Neural progenitor cell (in vitro differentiated cells): ENCODE data around the gene ADNP2. TPM values are rescaled to one million over a fixed set of nuclear protein-coding genes. Genes with fewer than 3 reads are reported as not detected.
A peak's percentile ranks its signal among the peaks of the same experiment; 100 is the strongest.

Experiments used
- DNase-seq: peaks from one replicate; pipeline ENCODE4 v3.0.0-alpha.2; 2016; ENCODE audit warnings: low spot score
- H2AFZ ChIP-seq: fragments of 200-600 bp; sonication (generic); replicated peaks from 2 replicates; pipeline ENCODE4 v1.6.1; 2016; ENCODE audit warnings: antibody characterized with exemption
- H3F3A ChIP-seq: fragments of 200-600 bp; sonication (generic); 2 replicates; pipeline ENCODE4 v1.6.1; 2016; ENCODE audit warnings: antibody characterized with exemption, low read depth
- H3K27ac ChIP-seq: fragments of 200-600 bp; sonication (generic); 2 replicates; pipeline ENCODE4 v1.5.1; 2016; ENCODE audit warnings: mild to moderate bottlenecking
- H3K27me3 ChIP-seq: fragments of 200-600 bp; sonication (generic); 2 replicates; pipeline ENCODE4 v1.6.1; 2016; ENCODE audit warnings: mild to moderate bottlenecking, moderate library complexity
- H3K36me3 ChIP-seq: fragments of 200-600 bp; sonication (generic); 2 replicates; pipeline ENCODE4 v1.5.1; 2016
- H3K4me1 ChIP-seq: fragments of 200-600 bp; sonication (generic); 2 replicates; pipeline ENCODE4 v1.6.1; 2016; ENCODE audit warnings: mixed run types
- H3K4me2 ChIP-seq: fragments of 200-600 bp; sonication (generic); 2 replicates; pipeline ENCODE4 v1.6.1; 2016
- H3K4me3 ChIP-seq: fragments of 200-600 bp; sonication (generic); 2 replicates; pipeline ENCODE4 v1.5.1; 2016
- H3K79me2 ChIP-seq: fragments of 200-600 bp; sonication (generic); 2 replicates; pipeline ENCODE4 v1.6.1; 2016; ENCODE audit warnings: low read depth
- H3K9ac ChIP-seq: fragments of 200-600 bp; sonication (generic); 2 replicates; pipeline ENCODE4 v1.6.1; 2016
- H3K9me3 ChIP-seq: fragments of 200-600 bp; sonication (generic); 2 replicates; pipeline ENCODE4 v1.5.1; 2016; ENCODE audit warnings: low read depth
- H4K20me1 ChIP-seq: fragments of 200-600 bp; sonication (generic); 2 replicates; pipeline ENCODE4 v1.6.1; 2016; ENCODE audit warnings: low read depth
- H3K27ac Mint-ChIP-seq: 3 replicates; pipeline ENCODE4 v1.8.0; 2021; ENCODE audit warnings: mixed read lengths
- H3K27me3 Mint-ChIP-seq: 2 replicates; pipeline ENCODE4 v1.8.0; 2022; ENCODE audit warnings: low read depth, mild to moderate bottlenecking, inconsistent platforms, moderate library complexity, mixed read lengths; ENCODE audit not compliant: insufficient read depth
- H3K36me3 Mint-ChIP-seq: 3 replicates; pipeline ENCODE4 v1.8.0; 2021; ENCODE audit warnings: mixed read lengths
- H3K4me1 Mint-ChIP-seq: 3 replicates; pipeline ENCODE4 v1.8.0; 2021; ENCODE audit warnings: mixed read lengths
- H3K4me3 Mint-ChIP-seq: 3 replicates; pipeline ENCODE4 v1.8.0; 2021; ENCODE audit warnings: mild to moderate bottlenecking, moderate library complexity, mixed read lengths
- H3K9me3 Mint-ChIP-seq: 3 replicates; pipeline ENCODE4 v1.8.0; 2020; ENCODE audit warnings: mixed read lengths
- CTCF ChIP-seq: fragments of 200-600 bp; sonication (generic); IDR thresholded peaks from 2 replicates; pipeline ENCODE4 v1.5.1; 2017; ENCODE audit warnings: antibody characterized with exemption, mild to moderate bottlenecking
- EZH2 ChIP-seq: fragments of 200-600 bp; sonication (generic); IDR thresholded peaks from 2 replicates; pipeline ENCODE4 v1.6.1; 2017; ENCODE audit warnings: antibody characterized with exemption, mild to moderate bottlenecking, moderate library complexity
- EZH2phosphoT487 ChIP-seq: fragments of 200-600 bp; sonication (generic); IDR thresholded peaks from 2 replicates; pipeline ENCODE4 v1.6.1; 2017; ENCODE audit warnings: antibody characterized with exemption
- total RNA-seq: library from RNA; depleted of rRNA; stranded (reverse); fragments of >200 nt; gene quantifications from 2 replicates; pipeline ENCODE4 v1.2.3, GENCODE V29; 2015; ENCODE audit warnings: low replicate concordance

Gene ADNP2
- total RNA-seq, 1 donor from 2014 or later, result 72.4 TPM

- Histone ChIP-seq H3K36me3 (no peaks in the 10 kb centered on the region), H3F3A (no peaks in the 10 kb centered on the region), H3K27me3 (no peaks in the 10 kb centered on the region), H3K9ac (no peak overlapping the region), H4K20me1 (no peaks in the 10 kb centered on the region), H3K27ac (no peak overlapping the region), H3K4me1 (no peaks in the 10 kb centered on the region), H3K4me2 (no peak overlapping the region), H2AFZ (no peak overlapping the region), H3K4me3 (no peak overlapping the region), H3K79me2 (no peaks in the 10 kb centered on the region), H3K9me3 (no peaks in the 10 kb centered on the region)
- TF ChIP-seq CTCF (no peak), EZH2 (no peak), EZH2phosphoT487 (no peak)
- H3K27me3 Mint-ChIP-seq, result no peaks in the 10 kb centered on the region
- H3K36me3 Mint-ChIP-seq, result peaks cover 8% of the 10 kb centered on the region
- H3K9me3 Mint-ChIP-seq, result peaks cover 14% of the 10 kb centered on the region
- H3K4me1 Mint-ChIP-seq, result peaks cover 2% of the 10 kb centered on the region
- H3K27ac Mint-ChIP-seq, result no peak overlapping the region
- DNase-seq, result no peak
- no peak overlapping the region for H3K4me3 Mint-ChIP-seq
These were observed 38.2 kb upstream of the ADNP2 start for GRCh38 chr18:80070825-80071224.

- H3K27me3 ChIP-seq, result no peaks in the 10 kb centered on the region
- peaks cover 2% of the 10 kb centered on the region for H3K4me1 Mint-ChIP-seq
- peaks cover 10% of the 10 kb centered on the region for H3K36me3 Mint-ChIP-seq
- no peak for TF ChIP-seq CTCF
- TF ChIP-seq EZH2, result no peak
- no peak for TF ChIP-seq EZH2phosphoT487
- H3K4me2 ChIP-seq, result no peak overlapping the region
- peaks cover 18% of the 10 kb centered on the region for H3K9me3 Mint-ChIP-seq
- H3K9ac ChIP-seq, result no peak overlapping the region
- H4K20me1 ChIP-seq, result no peaks in the 10 kb centered on the region
- H3K27me3 Mint-ChIP-seq, result no peaks in the 10 kb centered on the region
- H3K4me3 Mint-ChIP-seq, result peak overlapping the region; percentile 11
- no peak overlapping the region for H2AFZ ChIP-seq
- no peaks in the 10 kb centered on the region for H3K4me1 ChIP-seq
- H3K79me2 ChIP-seq, result no peaks in the 10 kb centered on the region
- DNase-seq, result no peak
- H3K9me3 ChIP-seq, result no peaks in the 10 kb centered on the region
- H3K36me3 ChIP-seq, result no peaks in the 10 kb centered on the region
- no peak overlapping the region for H3K27ac ChIP-seq
- H3K27ac Mint-ChIP-seq, result peak overlapping the region; percentile 7
- H3F3A ChIP-seq, result no peaks in the 10 kb centered on the region
- H3K4me3 ChIP-seq, result no peak overlapping the region
These were observed 34.9 kb upstream of the ADNP2 start for GRCh38 chr18:80074183-80074582.

GRCh38 chr18:80074697-80075096 is 34.4 kb upstream of the ADNP2 start:
- no peaks in the 10 kb centered on the region for H3K9me3 ChIP-seq
- H2AFZ ChIP-seq, result no peak overlapping the region
- no peak overlapping the region for H3K27ac ChIP-seq
- no peaks in the 10 kb centered on the region for H3K4me1 ChIP-seq
- H3K9ac ChIP-seq, result no peak overlapping the region
- H3K4me2 ChIP-seq, result no peak overlapping the region
- no peaks in the 10 kb centered on the region for H3F3A ChIP-seq
- no peaks in the 10 kb centered on the region for H3K27me3 ChIP-seq
- peaks cover 2% of the 10 kb centered on the region for H3K4me1 Mint-ChIP-seq
- no peaks in the 10 kb centered on the region for H3K36me3 ChIP-seq
- no peak overlapping the region for H3K4me3 ChIP-seq
- H3K4me3 Mint-ChIP-seq, result peak overlapping the region; percentile 11
- no peaks in the 10 kb centered on the region for H4K20me1 ChIP-seq
- TF ChIP-seq EZH2, result no peak
- TF ChIP-seq CTCF, result no peak
- no peak for TF ChIP-seq EZH2phosphoT487
- H3K9me3 Mint-ChIP-seq, result peaks cover 18% of the 10 kb centered on the region
- H3K79me2 ChIP-seq, result no peaks in the 10 kb centered on the region
- DNase-seq, result no peak
- peaks cover 10% of the 10 kb centered on the region for H3K36me3 Mint-ChIP-seq
- no peaks in the 10 kb centered on the region for H3K27me3 Mint-ChIP-seq
- H3K27ac Mint-ChIP-seq, result no peak overlapping the region
